Parathyroid adenoma (tissue), 2 donors: ENCODE measurements around the gene RIOK3.

Experiments used
- H2AFZ ChIP-seq: fragments of 300-600 bp; sonication (generic); one replicate; pipeline ENCODE4 v1.7.0; 2017; ENCODE audit warnings: antibody characterized with exemption, mild to moderate bottlenecking
- H3K27ac ChIP-seq: fragments of 300-600 bp; sonication (generic); one replicate; pipeline ENCODE4 v1.7.0; 2017
- H3K27me3 ChIP-seq: fragments of 300-600 bp; sonication (generic); one replicate; pipeline ENCODE4 v1.7.0; 2017; ENCODE audit warnings: low read length; ENCODE audit not compliant: control insufficient read depth, insufficient read depth
- H3K36me3 ChIP-seq: fragments of 300-600 bp; sonication (generic); one replicate; pipeline ENCODE4 v1.7.0; 2017; ENCODE audit warnings: low read length; ENCODE audit not compliant: control insufficient read depth, insufficient read depth
- H3K4me1 ChIP-seq: fragments of 300-600 bp; sonication (generic); one replicate; pipeline ENCODE4 v1.7.0; 2017; ENCODE audit warnings: control low read depth
- H3K4me2 ChIP-seq: fragments of 300-600 bp; sonication (generic); one replicate; pipeline ENCODE4 v1.7.0; 2017; ENCODE audit warnings: low read length
- H3K4me3 ChIP-seq: fragments of 300-600 bp; sonication (generic); one replicate; pipeline ENCODE4 v1.7.0; 2017; ENCODE audit warnings: low read depth, low read length
- H3K79me2 ChIP-seq: fragments of 300-600 bp; sonication (generic); one replicate; pipeline ENCODE4 v1.7.0; 2017; ENCODE audit warnings: control low read depth
- H3K9ac ChIP-seq: fragments of 300-600 bp; sonication (generic); one replicate; pipeline ENCODE4 v1.7.0; 2017; ENCODE audit warnings: mild to moderate bottlenecking
- H3K9me3 ChIP-seq: fragments of 300-600 bp; sonication (generic); one replicate; pipeline ENCODE4 v1.7.0; 2017; ENCODE audit warnings: low read length; ENCODE audit not compliant: control insufficient read depth
- TF ChIP-seq, protein P1 (sequence below): fragments of 300-600 bp; sonication (generic); IDR thresholded peaks from one replicate; pipeline ENCODE4 v1.7.0; 2017; ENCODE audit warnings: antibody characterized with exemption, mild to moderate bottlenecking
- donor health status: primary hyperparathyroidism.

Gene RIOK3

DNA sequence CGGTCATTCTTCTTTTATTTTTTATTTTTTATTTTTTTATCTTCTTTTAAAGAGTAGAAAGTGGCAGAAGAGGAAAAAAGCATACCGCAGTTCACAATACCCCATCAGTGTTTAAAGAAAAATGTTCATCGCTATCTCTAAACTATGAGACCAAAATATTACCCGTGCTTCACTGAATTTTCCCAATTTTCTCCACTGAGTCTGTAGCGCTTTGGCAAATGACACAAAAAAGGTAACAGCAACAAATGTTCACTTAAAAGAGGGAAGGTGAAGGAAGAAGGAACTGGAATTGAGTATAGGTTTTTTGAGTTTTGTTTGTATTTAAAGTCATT, 15.1 kb upstream of the RIOK3 start:
- Histone ChIP-seq H3K4me1 (peaks cover 4% of the 10 kb centered on the region), H3K79me2 (no peaks in the 10 kb centered on the region), H3K9ac (no peak overlapping the region), H3K9me3 (no peaks in the 10 kb centered on the region), H3K4me3 (no peak overlapping the region), H2AFZ (peak overlapping the region; percentile 88), H3K4me2 (peak overlapping the region; percentile 52), H3K27me3 (no peaks in the 10 kb centered on the region), H3K36me3 (no peaks in the 10 kb centered on the region), H3K27ac (no peak overlapping the region)
- TF ChIP-seq, protein P1, sequence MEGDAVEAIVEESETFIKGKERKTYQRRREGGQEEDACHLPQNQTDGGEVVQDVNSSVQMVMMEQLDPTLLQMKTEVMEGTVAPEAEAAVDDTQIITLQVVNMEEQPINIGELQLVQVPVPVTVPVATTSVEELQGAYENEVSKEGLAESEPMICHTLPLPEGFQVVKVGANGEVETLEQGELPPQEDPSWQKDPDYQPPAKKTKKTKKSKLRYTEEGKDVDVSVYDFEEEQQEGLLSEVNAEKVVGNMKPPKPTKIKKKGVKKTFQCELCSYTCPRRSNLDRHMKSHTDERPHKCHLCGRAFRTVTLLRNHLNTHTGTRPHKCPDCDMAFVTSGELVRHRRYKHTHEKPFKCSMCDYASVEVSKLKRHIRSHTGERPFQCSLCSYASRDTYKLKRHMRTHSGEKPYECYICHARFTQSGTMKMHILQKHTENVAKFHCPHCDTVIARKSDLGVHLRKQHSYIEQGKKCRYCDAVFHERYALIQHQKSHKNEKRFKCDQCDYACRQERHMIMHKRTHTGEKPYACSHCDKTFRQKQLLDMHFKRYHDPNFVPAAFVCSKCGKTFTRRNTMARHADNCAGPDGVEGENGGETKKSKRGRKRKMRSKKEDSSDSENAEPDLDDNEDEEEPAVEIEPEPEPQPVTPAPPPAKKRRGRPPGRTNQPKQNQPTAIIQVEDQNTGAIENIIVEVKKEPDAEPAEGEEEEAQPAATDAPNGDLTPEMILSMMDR = no peak

DNA sequence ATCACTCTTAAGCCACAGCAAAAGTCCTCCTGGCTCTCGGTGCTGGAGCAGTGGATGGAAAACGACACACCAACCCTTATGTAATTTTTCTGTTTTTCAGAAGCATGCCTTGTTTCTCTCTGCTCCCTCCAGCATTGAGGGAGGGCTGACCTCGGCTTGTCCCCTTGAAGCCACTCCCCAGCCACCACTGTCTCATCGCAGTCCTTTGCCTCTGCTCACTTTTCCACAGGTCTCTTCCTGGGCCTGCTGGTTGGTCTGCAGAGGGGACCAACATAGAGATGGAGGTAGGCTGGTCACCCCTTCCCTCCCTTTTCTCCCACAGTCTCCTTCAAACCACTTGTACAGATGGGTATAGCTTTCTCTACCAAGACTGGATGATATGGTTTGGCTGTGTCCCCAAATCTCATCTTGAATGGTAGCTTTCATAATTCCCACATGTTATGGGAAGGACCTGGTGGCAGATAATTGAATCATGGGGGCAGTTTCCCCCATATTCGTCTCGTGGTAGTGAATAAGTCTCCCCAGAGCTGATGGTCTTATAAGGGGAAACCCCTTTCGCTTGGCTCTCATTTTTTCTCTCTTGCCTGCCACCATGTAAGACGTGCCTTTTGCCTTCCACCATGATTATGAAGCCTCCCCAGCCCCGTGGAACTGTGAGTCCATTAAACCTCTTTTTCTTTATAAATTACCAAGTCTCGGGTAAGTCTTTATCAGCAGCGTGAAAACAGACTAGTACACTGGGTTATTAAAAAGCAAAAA, 14.3 kb upstream of the RIOK3 start:
- H3K36me3 ChIP-seq = no peaks in the 10 kb centered on the region
- H3K4me1 ChIP-seq = peaks cover 4% of the 10 kb centered on the region
- no peak overlapping the region for H3K4me2 ChIP-seq
- H3K27me3 ChIP-seq = no peaks in the 10 kb centered on the region
- no peak overlapping the region for H3K4me3 ChIP-seq
- no peaks in the 10 kb centered on the region for H3K79me2 ChIP-seq
- H2AFZ ChIP-seq = peak overlapping the region; percentile 88
- H3K9me3 ChIP-seq = no peaks in the 10 kb centered on the region
- TF ChIP-seq, protein P1 = no peak
- H3K9ac ChIP-seq = no peak overlapping the region
- H3K27ac ChIP-seq = no peak overlapping the region

DNA sequence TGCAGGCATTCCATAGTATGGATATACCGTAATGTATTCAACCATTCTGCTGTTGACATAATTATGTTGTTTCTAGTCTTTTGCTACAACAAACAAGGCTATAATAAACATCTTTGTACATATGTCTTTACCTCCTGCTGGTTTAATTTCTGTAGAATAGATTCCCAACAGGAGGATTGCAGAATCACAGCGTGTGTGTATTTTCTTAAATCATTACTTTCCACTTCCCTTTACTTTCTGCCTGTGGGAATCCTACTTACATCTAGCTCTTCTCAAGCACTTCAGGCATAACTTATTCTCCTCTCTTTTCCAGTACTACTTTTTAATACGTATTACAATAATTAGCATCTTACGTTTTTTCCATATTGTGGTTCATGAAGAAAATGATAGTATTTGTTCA, 13.0 kb upstream of the RIOK3 start:
- no peaks in the 10 kb centered on the region for H3K79me2 ChIP-seq
- H3K9ac ChIP-seq = no peak overlapping the region
- H3K27me3 ChIP-seq = no peaks in the 10 kb centered on the region
- H3K27ac ChIP-seq = no peak overlapping the region
- peaks cover 4% of the 10 kb centered on the region for H3K4me1 ChIP-seq
- no peak overlapping the region for H2AFZ ChIP-seq
- no peak overlapping the region for H3K4me3 ChIP-seq
- H3K36me3 ChIP-seq = no peaks in the 10 kb centered on the region
- no peak overlapping the region for H3K4me2 ChIP-seq
- H3K9me3 ChIP-seq = no peaks in the 10 kb centered on the region
- TF ChIP-seq, protein P1 = no peak

DNA sequence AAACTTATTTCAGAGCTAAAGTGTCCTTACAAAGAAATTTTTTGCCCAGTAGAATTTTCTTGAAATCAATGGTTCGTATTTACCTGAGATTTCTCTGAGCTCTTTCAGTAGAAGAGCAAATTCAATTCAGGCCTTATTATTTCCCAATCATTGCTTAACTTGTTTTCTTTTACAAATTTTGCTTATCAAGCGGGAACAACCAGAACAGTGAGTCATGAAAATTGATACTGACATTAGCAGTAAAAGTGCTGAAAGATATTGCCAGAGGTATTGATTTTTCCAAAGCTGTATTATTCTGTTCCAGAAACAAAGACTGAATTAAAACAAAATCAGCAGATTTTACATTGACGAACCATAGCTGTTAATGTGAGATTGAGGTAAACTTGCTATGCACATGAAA, 10.1 kb upstream of the RIOK3 start:
- Histone ChIP-seq H3K27me3 (no peaks in the 10 kb centered on the region), H3K4me2 (peak overlapping the region; percentile 18), H3K9me3 (no peaks in the 10 kb centered on the region), H3K4me1 (peaks cover 8% of the 10 kb centered on the region), H3K4me3 (no peak overlapping the region), H3K27ac (peak overlapping the region; percentile 25), H3K79me2 (no peaks in the 10 kb centered on the region), H3K36me3 (no peaks in the 10 kb centered on the region), H3K9ac (no peak overlapping the region), H2AFZ (peak overlapping the region; percentile 4)
- TF ChIP-seq, protein P1 = no peak

DNA sequence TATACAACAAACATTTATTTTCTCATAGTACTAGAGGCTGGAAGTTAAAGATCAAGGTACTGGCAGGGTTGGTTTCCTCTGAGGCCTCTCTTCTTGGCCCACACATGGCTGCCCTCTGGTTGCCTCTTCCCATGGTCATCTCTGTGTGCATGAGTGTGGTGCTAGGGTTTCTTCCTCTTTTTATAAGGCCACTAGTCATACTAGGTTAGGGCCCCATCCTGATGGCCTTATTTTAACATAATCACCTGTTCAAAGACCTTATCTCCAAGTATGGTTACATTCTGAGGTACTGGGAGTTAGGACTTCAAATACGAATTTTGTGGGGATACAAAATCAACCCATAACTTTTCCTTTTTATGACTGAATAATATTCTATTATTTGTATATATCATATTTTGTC, 4.8 kb upstream of the RIOK3 start:
- H3K27me3 ChIP-seq = no peaks in the 10 kb centered on the region
- no peak overlapping the region for H3K27ac ChIP-seq
- no peaks in the 10 kb centered on the region for H3K36me3 ChIP-seq
- H3K79me2 ChIP-seq = no peaks in the 10 kb centered on the region
- H3K4me1 ChIP-seq = peaks cover 8% of the 10 kb centered on the region
- no peak overlapping the region for H3K4me2 ChIP-seq
- TF ChIP-seq, protein P1 = no peak
- H3K9ac ChIP-seq = no peak overlapping the region
- no peak overlapping the region for H3K4me3 ChIP-seq
- H3K9me3 ChIP-seq = no peaks in the 10 kb centered on the region
- H2AFZ ChIP-seq = no peak overlapping the region
